ENCODE results near the gene ING5. TPM values are rescaled to one million over a fixed set of nuclear protein-coding genes. Genes with fewer than 3 reads are reported as not detected.
"Not testable (repeated sequence)": the region's sequence is repeated elsewhere in the genome, so short reads cannot be mapped to it uniquely, and the experiment has no call there.

The ING5 gene
- total RNA-seq, 3 donors from 2014 or later: 49.2 to 53.5 (median 51.8) TPM

DNA sequence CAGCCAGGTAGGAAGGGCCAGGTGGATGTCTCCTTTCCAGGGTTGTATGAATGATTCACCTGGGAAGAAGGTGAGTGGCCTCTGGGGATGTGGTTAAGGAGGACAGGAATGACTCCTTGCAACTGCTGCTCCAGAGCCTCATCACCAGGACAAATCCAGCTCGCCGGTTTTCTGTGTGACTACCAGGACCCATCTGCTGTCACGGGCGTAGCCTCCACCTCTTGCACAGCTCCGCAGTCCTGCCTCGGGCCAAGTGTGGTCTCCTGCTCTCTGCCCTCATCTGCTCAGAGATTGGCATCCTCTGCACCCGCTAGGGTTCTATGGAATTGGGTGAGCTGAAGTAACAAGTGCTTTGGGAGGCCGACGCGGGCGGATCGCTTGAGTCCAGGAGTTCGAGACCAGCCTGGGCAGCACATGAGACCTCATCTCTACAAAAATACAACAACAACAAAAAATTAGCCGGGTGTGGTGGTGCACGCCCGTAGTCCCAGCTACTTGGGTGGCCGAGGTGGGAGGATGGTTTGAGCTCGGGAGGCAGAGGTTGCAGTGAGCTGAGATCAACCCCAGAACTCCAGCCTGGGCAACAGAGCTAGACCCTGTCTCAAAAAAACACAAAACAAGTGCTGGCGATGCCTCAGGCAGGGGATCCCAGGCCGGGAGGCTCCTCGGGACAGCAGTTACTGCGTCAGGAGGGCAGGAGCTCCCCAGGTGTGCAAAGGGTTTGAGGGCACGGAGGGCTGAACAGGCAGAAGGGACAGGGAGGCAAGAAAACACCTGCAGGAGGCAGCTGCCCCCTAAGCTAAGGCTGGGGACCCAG lies 31.8 kb downstream of the ING5 start:
- no peak for DNase-seq

DNA sequence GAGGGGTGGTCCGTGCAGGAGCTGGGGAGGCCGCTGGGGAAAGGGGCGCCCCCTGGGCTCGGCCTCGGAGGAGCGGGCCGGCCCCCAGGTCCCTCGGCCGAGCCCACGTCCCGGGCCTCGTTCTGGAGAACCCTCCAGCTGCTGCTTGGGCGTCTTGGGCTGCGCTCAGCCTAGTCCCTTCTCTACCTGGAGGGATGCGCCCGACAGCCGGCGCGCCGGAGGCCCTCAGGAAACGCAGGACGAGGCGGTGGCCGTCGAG lies 32.3 kb downstream of the ING5 start:
- H3K9me3 Mint-ChIP-seq: no peaks in the 10 kb centered on the region
- ATAC-seq: peak in 1 of 2 donors; percentile 16
- peaks cover 47% of the 10 kb centered on the region for H3K4me1 Mint-ChIP-seq (ENCODE audit: low read depth)
- DNase-seq: no peak
- peaks cover 4% of the 10 kb centered on the region for H3K36me3 Mint-ChIP-seq (ENCODE audit: insufficient read depth)
- H3K4me3 Mint-ChIP-seq: no peak overlapping the region
- H3K27me3 Mint-ChIP-seq (ENCODE audit: low read depth): no peaks in the 10 kb centered on the region

More for the DNA sequence above, 31.8 kb downstream of the ING5 start:
- Mint-ChIP-seq H3K36me3 (ENCODE audit: insufficient read depth) (peaks cover 2% of the 10 kb centered on the region), H3K4me1 (ENCODE audit: low read depth) (peaks cover 43% of the 10 kb centered on the region), H3K9me3 (no peaks in the 10 kb centered on the region), H3K4me3 (peak overlapping the region; percentile 70), H3K27me3 (ENCODE audit: low read depth) (no peaks in the 10 kb centered on the region)
- no peak for ATAC-seq

DNA sequence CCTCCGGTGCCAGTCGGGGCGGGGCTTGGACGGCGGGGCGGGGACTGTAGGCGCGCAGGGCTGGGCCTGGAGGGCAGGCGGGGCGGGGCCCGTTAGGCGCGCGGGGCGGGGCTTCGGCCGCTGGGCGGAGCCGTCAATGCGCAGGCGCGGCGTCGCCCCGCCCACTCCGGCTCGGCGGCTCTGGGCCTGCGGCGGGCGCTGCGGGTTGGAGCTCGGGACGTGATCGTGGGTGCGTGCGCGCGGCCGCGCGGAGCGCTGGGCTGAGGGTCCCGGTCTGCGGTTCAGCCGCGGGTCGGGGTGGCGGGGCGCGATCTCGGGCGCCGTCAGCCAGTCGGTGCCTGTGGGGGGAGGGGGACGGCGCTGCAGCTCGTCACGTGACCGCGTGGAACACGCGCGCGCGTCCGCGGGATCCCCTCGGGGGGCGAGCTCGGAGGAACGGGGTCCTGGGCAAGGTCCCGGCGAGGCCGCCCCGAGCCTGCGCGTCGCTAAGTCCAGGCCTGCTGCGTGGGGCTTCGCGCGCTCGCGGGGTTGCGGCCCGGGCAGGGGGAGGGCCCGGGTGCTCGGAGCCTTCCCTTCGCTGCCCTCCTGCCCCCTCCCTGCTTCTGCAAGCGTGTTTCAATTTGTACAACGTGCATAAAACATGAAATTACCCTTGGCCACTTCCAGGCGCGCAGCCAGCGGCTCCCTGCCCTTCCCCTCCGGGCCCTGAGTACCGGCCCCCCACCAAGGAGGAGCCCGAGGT lies 32.8 kb downstream of the ING5 start, which contains the start of gene D2HGDH:
Gene D2HGDH, plus strand, starts transcription at position 164 of the 742 bp plus-strand sequence. CDS start 595 bp downstream, outside the sequence.
- peak; percentile 92 for DNase-seq

DNA sequence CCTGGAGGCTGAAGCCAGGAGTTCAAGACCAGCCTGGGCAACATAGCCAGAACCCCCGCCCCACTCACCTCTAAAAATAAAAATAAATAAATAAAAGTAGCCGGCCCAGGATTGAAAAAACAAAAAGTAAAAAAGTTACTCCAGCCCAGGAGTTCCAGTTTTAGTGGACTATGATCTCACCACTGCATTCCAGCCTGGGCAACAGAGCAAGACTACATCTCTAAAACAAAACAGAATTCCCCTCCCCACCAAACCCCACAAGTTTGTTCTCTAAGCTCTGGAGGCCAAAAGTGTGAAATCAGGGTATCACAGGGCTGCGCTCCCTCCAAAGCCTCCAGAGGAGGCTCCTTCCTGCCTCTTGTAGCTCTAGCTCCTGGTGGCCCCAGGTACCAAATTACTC lies 34.3 kb downstream of the ING5 start:
- H3K4me3 Mint-ChIP-seq: peak overlapping the region; percentile 82
- no peak for DNase-seq
- no peak for ATAC-seq
- no peaks in the 10 kb centered on the region for H3K27me3 Mint-ChIP-seq (ENCODE audit: low read depth)
- H3K36me3 Mint-ChIP-seq (ENCODE audit: insufficient read depth): peaks cover 4% of the 10 kb centered on the region
- no peaks in the 10 kb centered on the region for H3K9me3 Mint-ChIP-seq
- H3K4me1 Mint-ChIP-seq (ENCODE audit: low read depth): peaks cover 50% of the 10 kb centered on the region

More for the DNA sequence above, 32.8 kb downstream of the ING5 start, which contains the start of gene D2HGDH:
- Mint-ChIP-seq H3K36me3 (ENCODE audit: insufficient read depth) (peaks cover 4% of the 10 kb centered on the region), H3K9me3 (no peaks in the 10 kb centered on the region), H3K4me1 (ENCODE audit: low read depth) (peaks cover 51% of the 10 kb centered on the region), H3K27me3 (ENCODE audit: low read depth) (no peaks in the 10 kb centered on the region), H3K4me3 (peak within 1 kb of the TSS; percentile 82)
- peak; percentile 94 for ATAC-seq

DNA sequence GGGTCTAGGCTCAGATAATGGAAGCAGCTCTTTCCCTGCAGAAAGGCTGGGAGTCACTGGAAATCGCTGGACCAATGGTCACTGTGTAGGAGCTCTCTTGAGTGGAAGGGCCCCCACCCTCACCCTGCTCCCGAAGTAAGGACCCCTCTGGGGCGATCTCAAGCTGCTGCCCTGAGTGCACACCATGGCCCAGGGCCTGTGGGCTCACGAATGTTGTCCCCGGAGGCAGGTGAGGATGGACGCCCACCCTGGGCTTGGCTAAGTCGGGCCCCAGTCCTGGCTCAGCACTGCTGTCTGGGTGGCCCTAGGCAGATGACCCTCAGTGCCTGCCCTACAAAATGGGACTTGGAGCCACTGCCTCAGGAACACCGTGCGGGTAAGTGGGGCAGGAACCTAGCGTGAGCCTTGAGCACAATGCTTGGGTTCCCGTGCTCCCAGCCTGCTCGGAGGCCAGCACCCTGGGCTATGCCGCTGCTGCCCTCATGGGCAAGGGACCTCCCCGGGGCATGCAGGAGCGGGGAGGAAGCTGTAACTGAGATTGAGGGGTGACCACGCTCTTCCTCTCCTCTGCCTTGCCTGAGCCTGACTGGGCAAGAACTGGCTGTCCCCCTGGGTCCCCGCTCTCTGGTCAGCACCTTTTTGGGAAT lies 36.3 kb downstream of the ING5 start:
- no peaks in the 10 kb centered on the region for H3K9me3 Mint-ChIP-seq
- no peak overlapping the region for H3K4me3 Mint-ChIP-seq
- DNase-seq (no peak), ATAC-seq (no peak)
- no peaks in the 10 kb centered on the region for H3K27me3 Mint-ChIP-seq (ENCODE audit: low read depth)
- H3K4me1 Mint-ChIP-seq (ENCODE audit: low read depth): peaks cover 42% of the 10 kb centered on the region
- peaks cover 4% of the 10 kb centered on the region for H3K36me3 Mint-ChIP-seq (ENCODE audit: insufficient read depth)

DNA sequence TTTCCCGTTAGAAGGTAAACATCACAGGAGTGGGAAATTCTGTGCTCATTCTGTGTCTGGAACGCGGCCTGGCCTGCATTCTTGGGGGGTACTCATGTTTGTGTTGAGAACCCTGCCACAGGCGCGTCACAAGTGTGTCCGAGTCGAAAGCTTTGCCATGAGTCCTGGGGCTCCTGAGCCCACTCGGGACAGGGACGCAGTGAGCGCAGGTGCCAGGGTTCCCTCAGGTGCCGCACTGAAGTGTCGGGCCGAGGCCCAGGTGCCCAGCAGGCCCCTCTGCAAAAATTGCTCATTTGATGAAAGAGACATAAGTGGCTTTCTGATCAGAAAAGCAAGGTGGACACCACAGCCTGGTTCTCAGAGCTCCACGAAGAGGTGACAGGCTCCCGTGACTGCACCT lies 37.3 kb downstream of the ING5 start:
- peaks cover 38% of the 10 kb centered on the region for H3K4me1 Mint-ChIP-seq (ENCODE audit: low read depth)
- H3K27me3 Mint-ChIP-seq (ENCODE audit: low read depth): no peaks in the 10 kb centered on the region
- peaks cover 4% of the 10 kb centered on the region for H3K36me3 Mint-ChIP-seq (ENCODE audit: insufficient read depth)
- H3K4me3 Mint-ChIP-seq: no peak overlapping the region
- H3K9me3 Mint-ChIP-seq: no peaks in the 10 kb centered on the region
- ATAC-seq (no peak), DNase-seq (no peak)

DNA sequence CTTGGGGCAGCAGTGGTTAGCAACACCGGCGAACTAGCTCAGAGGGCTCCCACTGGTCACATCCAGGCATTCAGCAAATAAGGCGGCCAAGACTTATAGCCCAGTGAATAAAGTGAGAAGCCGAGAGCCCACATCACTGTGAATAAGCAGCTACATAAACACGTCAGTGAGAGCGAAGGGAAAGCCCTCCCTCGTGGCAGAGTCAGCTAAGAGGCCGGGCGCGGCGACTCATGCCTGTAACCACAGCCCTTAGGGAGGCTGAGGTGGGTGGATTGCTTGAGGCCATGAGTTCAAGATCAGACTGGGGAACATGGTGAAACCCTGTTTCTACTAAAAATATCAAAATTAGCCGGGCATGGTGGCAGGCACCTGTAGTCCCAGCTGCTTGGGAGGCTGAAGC lies 37.8 kb downstream of the ING5 start:
- Mint-ChIP-seq H3K4me1 (ENCODE audit: low read depth) (peaks cover 38% of the 10 kb centered on the region), H3K27me3 (ENCODE audit: low read depth) (no peaks in the 10 kb centered on the region), H3K4me3 (peak overlapping the region; percentile 34), H3K36me3 (ENCODE audit: insufficient read depth) (peaks cover 4% of the 10 kb centered on the region), H3K9me3 (no peaks in the 10 kb centered on the region)
- DNase-seq (peak; percentile 54), ATAC-seq (peak; percentile 54 to 72)

DNA sequence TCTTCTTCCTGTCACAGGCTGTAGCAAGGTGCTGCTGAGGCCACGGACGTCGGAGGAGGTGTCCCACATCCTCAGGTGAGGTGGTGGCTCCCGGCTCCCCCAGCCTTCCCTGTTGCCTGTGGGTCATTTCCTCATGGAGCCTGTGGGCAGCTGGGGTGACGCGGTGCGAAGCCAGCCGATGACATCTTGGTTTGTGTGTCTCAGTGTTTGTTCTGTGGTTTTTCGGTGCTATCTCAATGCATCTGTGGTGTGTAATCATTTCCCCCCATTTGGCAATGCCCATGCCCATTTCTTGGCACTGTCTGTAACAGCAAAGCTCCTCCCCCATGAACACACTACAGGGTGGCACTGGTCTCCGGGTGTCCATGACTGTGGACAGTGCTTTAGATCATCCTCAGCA lies 39.2 kb downstream of the ING5 start:
- Mint-ChIP-seq H3K27me3 (ENCODE audit: low read depth) (no peaks in the 10 kb centered on the region), H3K36me3 (ENCODE audit: insufficient read depth) (peaks cover 13% of the 10 kb centered on the region), H3K9me3 (no peaks in the 10 kb centered on the region), H3K4me1 (ENCODE audit: low read depth) (peaks cover 35% of the 10 kb centered on the region), H3K4me3 (no peak overlapping the region)
- ATAC-seq (peak; percentile 63 to 69), DNase-seq (peak; percentile 21)

DNA sequence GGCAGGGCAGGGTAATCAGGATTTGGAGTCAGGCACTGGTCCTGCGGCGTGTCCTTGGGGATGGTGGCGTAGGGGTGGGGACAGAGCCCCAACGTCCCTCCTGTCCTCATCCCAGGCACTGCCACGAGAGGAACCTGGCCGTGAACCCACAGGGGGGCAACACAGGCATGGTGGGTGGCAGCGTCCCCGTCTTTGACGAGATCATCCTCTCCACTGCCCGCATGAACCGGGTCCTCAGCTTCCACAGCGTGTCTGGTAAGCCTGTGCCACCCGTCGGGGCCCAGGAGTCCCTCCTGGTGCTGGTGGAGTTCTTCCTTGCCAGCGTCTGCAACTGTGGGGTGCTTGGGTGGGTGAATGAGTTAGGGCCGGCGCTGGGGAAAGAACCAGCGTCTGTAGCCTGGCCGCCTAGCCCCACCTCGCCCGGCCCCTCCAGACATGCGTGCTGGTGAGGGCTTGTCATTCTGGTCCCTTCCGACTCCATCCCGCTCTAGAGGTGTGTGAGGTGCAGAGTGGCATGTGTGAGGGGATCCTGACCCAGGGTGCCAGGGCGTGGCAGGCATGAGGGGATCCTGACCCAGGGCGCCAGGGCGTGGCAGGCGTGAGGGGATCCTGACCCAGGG lies 40.6 kb downstream of the ING5 start:
- no peak for DNase-seq
- H3K36me3 Mint-ChIP-seq (ENCODE audit: insufficient read depth): peaks cover 20% of the 10 kb centered on the region
- no peak for ATAC-seq
- H3K4me3 Mint-ChIP-seq: no peak overlapping the region
- H3K9me3 Mint-ChIP-seq: no peaks in the 10 kb centered on the region
- H3K4me1 Mint-ChIP-seq (ENCODE audit: low read depth): peaks cover 30% of the 10 kb centered on the region
- no peaks in the 10 kb centered on the region for H3K27me3 Mint-ChIP-seq (ENCODE audit: low read depth)

DNA sequence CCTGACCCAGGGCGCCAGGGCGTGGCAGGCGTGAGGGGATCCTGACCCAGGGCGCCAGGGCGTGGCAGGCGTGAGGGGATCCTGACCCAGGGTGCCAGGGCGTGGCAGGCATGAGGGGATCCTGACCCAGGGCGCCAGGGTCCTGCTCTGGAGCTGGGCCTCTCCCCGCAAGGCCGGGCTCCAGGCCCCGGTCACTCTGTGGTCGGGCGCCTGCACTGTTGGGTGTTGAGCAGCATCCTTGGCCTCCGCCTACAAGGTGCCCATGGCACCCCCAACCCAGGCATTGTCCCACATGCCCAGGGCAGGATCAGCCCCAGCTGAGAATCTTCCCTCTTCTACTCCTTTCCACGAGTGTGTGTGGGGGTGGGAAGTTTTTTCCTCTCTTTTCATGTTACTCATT lies 41.2 kb downstream of the ING5 start:
- not testable (repeated sequence) for H3K9me3 Mint-ChIP-seq; DNase-seq; H3K27me3 Mint-ChIP-seq (ENCODE audit: low read depth); H3K4me3 Mint-ChIP-seq; ATAC-seq
- peaks cover 20% of the 10 kb centered on the region for H3K36me3 Mint-ChIP-seq (ENCODE audit: insufficient read depth)
- H3K4me1 Mint-ChIP-seq (ENCODE audit: low read depth): peaks cover 30% of the 10 kb centered on the region

DNA sequence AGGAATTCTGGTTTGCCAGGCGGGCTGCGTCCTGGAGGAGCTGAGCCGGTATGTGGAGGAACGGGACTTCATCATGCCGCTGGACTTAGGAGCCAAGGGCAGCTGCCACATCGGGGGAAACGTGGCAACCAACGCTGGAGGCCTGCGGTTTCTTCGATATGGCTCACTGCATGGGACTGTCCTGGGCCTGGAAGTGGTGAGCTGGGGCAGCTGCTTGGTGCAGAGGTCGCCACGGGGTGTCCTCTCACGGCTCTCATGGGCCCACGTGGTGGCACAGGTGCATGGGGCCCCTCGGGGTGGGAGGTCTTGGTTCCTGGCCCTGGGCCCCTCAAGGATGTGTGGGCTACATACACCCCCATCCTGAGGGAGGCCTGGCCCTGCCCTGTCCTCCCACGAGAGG lies 41.8 kb downstream of the ING5 start:
- ATAC-seq: no peak
- Mint-ChIP-seq H3K4me1 (ENCODE audit: low read depth) (peaks cover 28% of the 10 kb centered on the region), H3K4me3 (no peak overlapping the region), H3K27me3 (ENCODE audit: low read depth) (no peaks in the 10 kb centered on the region), H3K9me3 (no peaks in the 10 kb centered on the region), H3K36me3 (ENCODE audit: insufficient read depth) (peaks cover 18% of the 10 kb centered on the region)
- no peak for DNase-seq

DNA sequence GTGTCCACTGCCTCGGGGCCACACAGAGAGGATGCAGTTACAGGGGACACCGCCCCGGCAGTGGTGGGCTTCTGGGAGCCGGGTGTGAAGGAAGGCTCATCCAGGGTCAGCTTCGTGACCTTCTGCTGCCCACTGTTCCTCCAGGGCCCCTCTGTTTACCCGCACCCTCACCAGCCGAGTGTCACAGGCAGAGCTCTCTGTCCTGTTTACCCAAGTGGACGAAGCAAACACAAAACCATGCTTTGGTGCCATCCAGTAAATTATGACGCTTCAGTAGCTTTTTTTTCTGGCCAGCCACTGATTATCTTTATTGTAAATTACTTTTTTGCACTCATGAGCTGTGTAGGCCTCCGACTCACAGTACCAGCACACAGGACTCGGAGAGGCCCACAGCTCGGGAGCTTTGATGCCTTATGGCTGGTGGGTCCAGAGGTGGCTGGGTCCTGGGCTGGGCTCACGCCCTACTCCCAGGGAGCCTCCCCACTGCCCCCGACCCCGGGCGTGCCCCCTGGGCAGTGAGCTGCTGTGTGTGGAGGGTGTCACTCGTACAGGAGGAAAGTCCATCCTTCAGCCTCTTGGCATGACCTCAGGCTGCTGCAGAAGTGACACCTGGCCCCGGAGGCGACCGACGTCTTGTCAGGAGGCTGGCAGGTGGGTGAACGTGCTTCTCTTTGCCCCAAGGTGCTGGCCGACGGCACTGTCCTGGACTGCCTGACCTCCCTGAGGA lies 42.4 kb downstream of the ING5 start:
- DNase-seq (no peak), ATAC-seq (no peak)
- Mint-ChIP-seq H3K4me3 (no peak overlapping the region), H3K4me1 (ENCODE audit: low read depth) (peaks cover 23% of the 10 kb centered on the region), H3K9me3 (no peaks in the 10 kb centered on the region), H3K27me3 (ENCODE audit: low read depth) (no peaks in the 10 kb centered on the region), H3K36me3 (ENCODE audit: insufficient read depth) (peaks cover 16% of the 10 kb centered on the region)

DNA sequence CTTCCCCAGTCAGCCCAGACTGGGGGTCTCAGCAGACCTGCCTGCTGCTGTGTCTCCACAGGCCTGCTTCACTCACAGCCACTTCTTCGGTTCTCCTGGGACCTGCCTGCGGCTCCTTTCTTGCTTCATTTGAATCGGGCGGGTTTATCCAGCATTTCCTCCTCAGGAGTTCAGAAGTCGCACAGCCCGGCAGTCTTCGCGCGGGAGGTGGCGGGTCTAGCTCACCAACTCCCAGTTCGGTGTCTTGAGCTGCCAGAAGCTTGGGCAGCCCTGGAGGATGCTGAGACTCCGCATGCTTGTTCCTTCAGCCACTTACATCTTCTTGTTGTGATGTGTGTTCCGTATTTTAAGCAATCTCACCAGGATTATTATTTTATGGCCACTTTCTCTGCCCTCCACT lies 43.4 kb downstream of the ING5 start:
- peaks cover 19% of the 10 kb centered on the region for H3K36me3 Mint-ChIP-seq (ENCODE audit: insufficient read depth)
- H3K4me1 Mint-ChIP-seq (ENCODE audit: low read depth): peaks cover 12% of the 10 kb centered on the region
- ATAC-seq: no peak
- DNase-seq: no peak
- H3K9me3 Mint-ChIP-seq: no peaks in the 10 kb centered on the region
- H3K4me3 Mint-ChIP-seq: no peak overlapping the region
- H3K27me3 Mint-ChIP-seq (ENCODE audit: low read depth): no peaks in the 10 kb centered on the region

DNA sequence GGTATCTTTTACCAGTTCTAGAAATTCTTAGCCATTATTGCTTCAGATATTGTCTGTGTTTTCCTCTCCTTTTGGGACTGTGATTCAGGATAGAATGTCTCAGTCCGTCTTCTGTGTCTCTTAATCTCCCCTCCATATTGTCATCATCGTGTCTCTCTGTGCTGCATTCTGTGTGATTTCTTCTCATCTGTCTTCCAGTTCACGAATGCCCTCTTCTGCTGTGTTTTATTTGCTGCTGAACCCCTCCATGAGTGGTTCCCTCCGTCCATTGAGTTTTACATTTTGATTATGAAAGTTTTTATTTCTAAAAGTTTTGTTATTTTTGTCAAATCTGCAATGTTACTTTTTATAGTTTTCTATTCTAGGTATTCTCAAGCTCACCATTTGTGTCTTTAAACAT lies 44.2 kb downstream of the ING5 start:
- Mint-ChIP-seq H3K27me3 (ENCODE audit: low read depth) (no peaks in the 10 kb centered on the region), H3K4me1 (ENCODE audit: low read depth) (peaks cover 6% of the 10 kb centered on the region), H3K4me3 (no peak overlapping the region), H3K36me3 (ENCODE audit: insufficient read depth) (peaks cover 19% of the 10 kb centered on the region), H3K9me3 (no peaks in the 10 kb centered on the region)
- DNase-seq: no peak
- ATAC-seq: no peak

Data from activated T-cell treated with anti-CD3 and anti-CD28 coated beads, Interleukin-2, amount 50 U/mL, for 4 hours (primary cell).